HEK293 (cell line): ENCODE data around the gene CREB5.

ENCODE experiments used
- CTCF ChIP-seq: fragments of 450-650 bp; formaldehyde crosslinking; IDR thresholded peaks from 2 replicates; pipeline ENCODE4 v1.5.1; 2016; ENCODE audit warnings: missing biosample characterization, missing genetic modification characterization
- HOXA7 ChIP-seq: sonication (generic); formaldehyde crosslinking; IDR thresholded peaks from 2 replicates; pipeline ENCODE4 v1.8.1; 2022; ENCODE audit warnings: missing genetic modification reagents, borderline replicate concordance
- INSM2 ChIP-seq: fragments of 450-650 bp; formaldehyde crosslinking; IDR thresholded peaks from 2 replicates; pipeline ENCODE4 v1.5.1; 2016; ENCODE audit warnings: missing biosample characterization, missing genetic modification characterization
- REST ChIP-seq: fragments of 450-650 bp; formaldehyde crosslinking; IDR thresholded peaks from 2 replicates; pipeline ENCODE4 v1.5.1; 2016; ENCODE audit warnings: missing biosample characterization, missing genetic modification characterization
- SCRT1 ChIP-seq: fragments of 450-650 bp; formaldehyde crosslinking; IDR thresholded peaks from 2 replicates; pipeline ENCODE4 v1.5.1; 2016; ENCODE audit warnings: missing biosample characterization, missing genetic modification characterization, borderline replicate concordance

- TF ChIP-seq REST (tag by site-specific recombination) (no peak), CTCF (tag by site-specific recombination) (no peak), HOXA7 (CRISPR knock-in tag) (no peak), SCRT1 (tag by site-specific recombination) (no peak), INSM2 (tag by site-specific recombination) (no peak)
Measured at GRCh38 chr7:28493477-28493876, 81.2 kb downstream of the CREB5 start.
